CD14-positive monocyte (primary cell): ENCODE data around the gene WSB1. TPM values are rescaled to one million over a fixed set of nuclear protein-coding genes. Genes with fewer than 3 reads are reported as not detected.
"Not testable (repeated sequence)": the region's sequence is repeated elsewhere in the genome, so short reads cannot be mapped to it uniquely, and the experiment has no call there.

ENCODE experiments used
- DNase-seq, 3 donors: peaks; one replicate each; pipeline ENCODE4 v3.0.0-alpha.2; 2011 to 2022
- H2AFZ ChIP-seq: 2 replicates; pipeline ENCODE4 v1.6.0; 2012; ENCODE audit warnings: mild to moderate bottlenecking, low read depth, low read length, inconsistent platforms; ENCODE audit not compliant: insufficient read depth, poor library complexity, severe bottlenecking
- H3K27ac ChIP-seq, 2 donors: 1 replicate in 1 of 2; 2 replicates in 1 of 2; pipeline ENCODE4 v1.5.1; 2012 to 2013; ENCODE audit warnings: low read length in 2 of 2, control low read depth in 1 of 2, inconsistent platforms in 1 of 2, low read depth in 1 of 2, mild to moderate bottlenecking in 1 of 2
- H3K27me3 ChIP-seq, 2 donors: one replicate each; pipeline versions ENCODE4 v1.6.0 to v1.6.1; 2011 to 2013; ENCODE audit warnings: low read length in 2 of 2; ENCODE audit not compliant: control insufficient read depth in 2 of 2, insufficient read depth in 2 of 2
- H3K36me3 ChIP-seq, 2 donors: replicated peaks in 1 of 2; 1 replicate in 1 of 2; 2 replicates in 1 of 2; pipeline versions ENCODE4 v1.5.1 to v1.6.1; 2012 to 2013; ENCODE audit warnings: low read length in 2 of 2, control low read depth in 1 of 2, inconsistent platforms in 1 of 2, mild to moderate bottlenecking in 1 of 2; ENCODE audit not compliant: insufficient read depth in 2 of 2, control insufficient read depth in 1 of 2
- H3K4me1 ChIP-seq, 2 donors: 1 replicate in 1 of 2; 2 replicates in 1 of 2; pipeline versions ENCODE4 v1.5.1 to v1.6.1; 2012 to 2013; ENCODE audit warnings: low read length in 2 of 2, control low read depth in 1 of 2, inconsistent platforms in 1 of 2, mild to moderate bottlenecking in 1 of 2, moderate library complexity in 1 of 2; ENCODE audit not compliant: insufficient read depth in 2 of 2, control insufficient read depth in 1 of 2
- H3K4me2 ChIP-seq: replicated peaks from 2 replicates; pipeline ENCODE3; 2012; ENCODE audit warnings: low read length, moderate library complexity, mild to moderate bottlenecking; ENCODE audit not compliant: poor library complexity, severe bottlenecking; ENCODE audit errors: extremely low read depth
- H3K4me3 ChIP-seq, 3 experiments: fragments of 200-600 bp in 1 of 3; sonication (generic) in 1 of 3; replicated peaks in 1 of 3; 1 replicate in 2 of 3; 2 replicates in 1 of 3; pipeline ENCODE4 v1.5.1; 2011 to 2013; ENCODE audit warnings: low read length in 3 of 3, mild to moderate bottlenecking in 3 of 3, control low read depth in 2 of 3, low read depth in 2 of 3, inconsistent platforms in 1 of 3, moderate library complexity in 1 of 3
- H3K79me2 ChIP-seq: 2 replicates; pipeline ENCODE4 v1.6.0; 2012; ENCODE audit warnings: mild to moderate bottlenecking, control low read depth, inconsistent platforms, low read length, moderate library complexity; ENCODE audit not compliant: insufficient read depth
- H3K9ac ChIP-seq: 2 replicates; pipeline ENCODE4 v1.6.0; 2017; ENCODE audit warnings: low read length, mild to moderate bottlenecking; ENCODE audit not compliant: insufficient read depth, poor library complexity, severe bottlenecking
- H3K9me3 ChIP-seq, 2 donors: replicated peaks in 1 of 2; 1 replicate in 1 of 2; 2 replicates in 1 of 2; pipeline versions ENCODE4 v1.5.1 to v1.6.1; 2012 to 2013; ENCODE audit warnings: low read length in 2 of 2, control low read depth in 1 of 2; ENCODE audit not compliant: control insufficient read depth in 1 of 2, insufficient read depth in 1 of 2
- H4K20me1 ChIP-seq: 2 replicates; pipeline ENCODE4 v1.6.0; 2012; ENCODE audit warnings: mild to moderate bottlenecking, low read length, control low read depth, moderate library complexity; ENCODE audit not compliant: insufficient read depth
- H3K27ac Mint-ChIP-seq, 7 donors: one replicate each; pipeline ENCODE4 v1.8.0; 2020; ENCODE audit warnings: mild to moderate bottlenecking in 7 of 7, mixed read lengths in 7 of 7, moderate library complexity in 6 of 7, inconsistent platforms in 2 of 7
- H3K27me3 Mint-ChIP-seq, 3 donors: one replicate each; pipeline ENCODE4 v1.8.0; 2021 to 2022; ENCODE audit warnings: low read depth in 3 of 3, mild to moderate bottlenecking in 3 of 3, mixed read lengths in 3 of 3, moderate library complexity in 3 of 3, inconsistent platforms in 1 of 3
- H3K36me3 Mint-ChIP-seq, 2 donors: one replicate each; pipeline ENCODE4 v1.8.0; 2020; ENCODE audit warnings: mixed read lengths in 2 of 2, inconsistent platforms in 1 of 2, mild to moderate bottlenecking in 1 of 2
- H3K4me1 Mint-ChIP-seq: one replicate; pipeline ENCODE4 v1.8.0; 2020; ENCODE audit warnings: mild to moderate bottlenecking, mixed read lengths
- H3K4me3 Mint-ChIP-seq, 2 donors: one replicate each; pipeline ENCODE4 v1.8.0; 2020; ENCODE audit warnings: mild to moderate bottlenecking in 2 of 2, mixed read lengths in 2 of 2, moderate library complexity in 1 of 2
- H3K9me3 Mint-ChIP-seq, 7 donors: one replicate each; pipeline ENCODE4 v1.8.0; 2020 to 2022; ENCODE audit warnings: mixed read lengths in 7 of 7, mild to moderate bottlenecking in 6 of 7, moderate library complexity in 6 of 7, inconsistent platforms in 2 of 7
- CTCF ChIP-seq: fragments of 200-600 bp; IDR thresholded peaks from one replicate; pipeline ENCODE4 v1.8.0; 2022; ENCODE audit warnings: antibody characterized with exemption, mild to moderate bottlenecking
- WGBS: methylation state at CpG from one replicate; pipeline ENCODE4 v1.1.5; 2013; ENCODE audit warnings: missing lambda C conversion rate; ENCODE audit not compliant: insufficient coverage; 5-methylcytosine and 5-hydroxymethylcytosine counted together
- intact Hi-C, 2 donors: fragments of 100-400 bp; cut with micrococcal nuclease; formaldehyde crosslinking; loops; one replicate each; pipeline versions ENCODE4 v1.15.0 to v1.15.1; 2023
- polyA plus RNA-seq, 3 donors: library from polyadenylated mRNA; depleted of rRNA in 1 of 3; unstranded in 2 of 3; stranded (reverse) in 1 of 3; fragments of 300-500 nt in 2 of 3; fragments of >200 nt in 1 of 3; fragmentation: Illumina TruSeq in 2 of 3; gene quantifications; 1 replicate in 2 of 3; 2 replicates in 1 of 3; pipeline ENCODE4 v1.2.3, GENCODE V29; 2012 to 2021

Gene WSB1
- polyA plus RNA-seq, 3 donors: 220 to 368 (median 296) TPM

DNA sequence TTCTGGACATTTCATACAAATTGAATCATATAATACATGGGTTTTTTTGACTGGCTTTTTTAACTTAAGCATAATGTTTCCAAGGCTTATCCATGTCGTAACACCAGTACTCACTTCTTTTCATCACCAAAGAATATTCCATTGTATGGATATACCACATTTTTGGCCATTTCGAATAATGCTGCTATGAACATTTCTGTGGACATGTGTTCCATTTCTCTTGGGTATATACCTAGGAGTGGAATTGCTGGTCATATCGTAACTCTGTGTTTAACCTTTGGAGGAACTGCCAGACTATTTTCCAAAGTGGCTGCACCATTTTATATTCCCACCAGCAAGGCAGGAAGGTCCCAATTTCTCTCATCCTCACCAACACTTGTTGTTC lies 46.0 kb upstream of the WSB1 start:
- intact Hi-C loops: loop anchor here (5.0 to 10.0 kb wide), 2 partner anchors 34 to 387 kb away; partner anchors contain the start of gene LGALS9 (in 1 of the 2)
- no peak for DNase-seq
- no CpG with 5 or more reads among the region's 3 CpGs for WGBS
- H3K9me3 ChIP-seq: no peaks in the 10 kb centered on the region
- peaks cover 47 to 48% of the 10 kb centered on the region in 2 donors for H3K4me1 ChIP-seq
- no peak overlapping the region for H3K4me3 ChIP-seq
- no peaks in the 10 kb centered on the region for H4K20me1 ChIP-seq
- peaks cover 0 to 2% (median 2%) of the 10 kb centered on the region in 3 donors for H3K27me3 Mint-ChIP-seq
- H3K27ac ChIP-seq: peak overlapping the region in 1 of 2 donors; percentile 56
- H3K4me1 Mint-ChIP-seq: peaks cover 48% of the 10 kb centered on the region
- peaks cover 1% of the 10 kb centered on the region for H3K79me2 ChIP-seq
- peak overlapping the region in 3 of 7 donors; percentile 3 to 92 (median 80) for H3K27ac Mint-ChIP-seq
- no peak for TF ChIP-seq CTCF
- no peak overlapping the region for H3K4me3 Mint-ChIP-seq
- H3K36me3 Mint-ChIP-seq: no peaks in the 10 kb centered on the region
- no peaks in the 10 kb centered on the region for H3K36me3 ChIP-seq
- no peak overlapping the region for H3K4me2 ChIP-seq
- no peak overlapping the region for H3K9ac ChIP-seq
- H3K27me3 ChIP-seq: no peaks in the 10 kb centered on the region
- peaks cover 0 to 4% (median 0%) of the 10 kb centered on the region in 7 donors for H3K9me3 Mint-ChIP-seq
- H2AFZ ChIP-seq: no peak overlapping the region

DNA sequence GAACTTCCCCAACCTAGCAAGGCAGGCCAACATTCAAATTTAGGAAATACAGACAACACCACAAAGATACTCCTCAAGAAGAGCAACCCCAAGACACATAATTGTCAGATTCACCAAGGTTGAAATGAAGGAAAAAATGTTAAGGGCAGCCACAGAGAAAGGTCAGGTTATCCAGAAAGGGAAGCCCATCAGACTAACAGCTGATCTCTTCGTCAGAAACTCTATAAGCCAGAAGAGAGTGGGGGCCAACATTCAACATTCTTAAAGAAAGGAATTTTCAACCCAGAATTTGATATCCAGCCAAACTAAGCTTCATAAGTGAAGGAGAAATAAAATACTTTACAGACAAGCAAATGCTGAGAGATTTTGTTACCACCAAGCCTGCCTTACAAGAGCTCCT lies 43.1 kb upstream of the WSB1 start:
- H3K4me1 ChIP-seq: peaks cover 20 to 21% of the 10 kb centered on the region in 2 donors
- H3K9me3 Mint-ChIP-seq, H3K36me3 Mint-ChIP-seq, H3K27ac ChIP-seq, H2AFZ ChIP-seq, H3K4me2 ChIP-seq, H3K79me2 ChIP-seq, H3K9ac ChIP-seq, H4K20me1 ChIP-seq, intact Hi-C loops, H3K27me3 Mint-ChIP-seq, H3K9me3 ChIP-seq, H3K4me3 Mint-ChIP-seq, H3K36me3 ChIP-seq, H3K27ac Mint-ChIP-seq, DNase-seq, H3K27me3 ChIP-seq, H3K4me3 ChIP-seq: not testable (repeated sequence)
- peaks cover 22% of the 10 kb centered on the region for H3K4me1 Mint-ChIP-seq
- no CpG with 5 or more reads among the region's 1 CpG for WGBS

DNA sequence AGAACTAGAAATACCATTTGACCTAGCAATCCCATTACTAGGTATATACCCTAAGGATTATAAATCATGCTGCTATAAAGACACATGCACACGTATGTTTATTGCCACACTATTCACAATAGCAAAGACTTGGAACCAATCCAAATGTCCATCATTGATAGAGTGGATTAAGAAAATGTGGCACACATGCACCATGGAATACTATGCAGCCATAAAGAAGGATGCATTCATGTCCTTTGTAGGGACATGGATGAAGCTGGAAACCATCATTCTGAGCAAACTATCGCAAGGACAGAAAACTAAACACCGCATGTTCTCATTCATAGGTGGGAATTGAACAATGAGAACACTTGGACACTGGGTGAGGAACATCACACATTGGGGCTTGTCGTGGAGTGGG lies 39.1 kb upstream of the WSB1 start:
- H3K4me2 ChIP-seq, H3K27me3 Mint-ChIP-seq, DNase-seq, H3K9me3 ChIP-seq, H3K27ac ChIP-seq, intact Hi-C loops, H3K9me3 Mint-ChIP-seq, H3K36me3 ChIP-seq, H3K4me1 ChIP-seq, H3K4me1 Mint-ChIP-seq, H3K36me3 Mint-ChIP-seq, H3K4me3 Mint-ChIP-seq, H2AFZ ChIP-seq, H4K20me1 ChIP-seq, H3K79me2 ChIP-seq, H3K9ac ChIP-seq, H3K27ac Mint-ChIP-seq, H3K27me3 ChIP-seq, H3K4me3 ChIP-seq: not testable (repeated sequence)
- 100% methylated on average over 2 of the region's 4 CpGs for WGBS
